HL-60/S4 treated with phorbol 12-myristate 13-acetate at 8.2 ng/mL for 4 days and 3 days (cell line): ENCODE measurements around the gene BLOC1S4.
"Not testable (repeated sequence)": the region's sequence is repeated elsewhere in the genome, so short reads cannot be mapped to it uniquely, and the experiment has no call there.

ENCODE experiments used
- in situ Hi-C: fragments of 300-500 bp; cut with MboI; formaldehyde crosslinking; loops from 2 replicates; pipeline ENCODE4 v1.15.0; 2022; ENCODE audit warnings: low sequenced_read_pairs

The BLOC1S4 gene

GRCh38 chr4:6716018-6716911 is at the start of gene BLOC1S4:
TSS of gene BLOC1S4 (plus strand) at chr4:6716174. CDS start at chr4:6716210, 36 bp downstream.
- in situ Hi-C loops, result no loop called here

- in situ Hi-C loops, result no loop called here
Observed at GRCh38 chr4:6668391-6668790, 47.6 kb upstream of the BLOC1S4 start.

- in situ Hi-C loops, result no loop called here
Observed at GRCh38 chr4:6671648-6672047, 44.3 kb upstream of the BLOC1S4 start.

GRCh38 chr4:6672131-6672530 is 43.8 kb upstream of the BLOC1S4 start:
- in situ Hi-C loops, result no loop called here

GRCh38 chr4:6672541-6673190 is 43.3 kb upstream of the BLOC1S4 start:
- in situ Hi-C loops, result not testable (repeated sequence)

GRCh38 chr4:6673191-6673659 is 42.7 kb upstream of the BLOC1S4 start:
- in situ Hi-C loops, result not testable (repeated sequence)

- in situ Hi-C loops, result no loop called here
Observed at GRCh38 chr4:6673660-6674499, 42.1 kb upstream of the BLOC1S4 start.

- in situ Hi-C loops, result no loop called here
Observed at GRCh38 chr4:6674500-6675149, 41.3 kb upstream of the BLOC1S4 start.

- in situ Hi-C loops, result no loop called here
Observed at GRCh38 chr4:6676722-6677558, 39.0 kb upstream of the BLOC1S4 start.

GRCh38 chr4:6680372-6681034 is 35.5 kb upstream of the BLOC1S4 start:
- in situ Hi-C loops, result no loop called here

GRCh38 chr4:6681191-6681590 is 34.8 kb upstream of the BLOC1S4 start:
- in situ Hi-C loops, result no loop called here

GRCh38 chr4:6682862-6683590 is 32.9 kb upstream of the BLOC1S4 start:
- in situ Hi-C loops, result no loop called here

- in situ Hi-C loops, result no loop called here
Observed at GRCh38 chr4:6684656-6685055, 31.3 kb upstream of the BLOC1S4 start.

GRCh38 chr4:6686104-6686787 is 29.7 kb upstream of the BLOC1S4 start:
- in situ Hi-C loops, result no loop called here

GRCh38 chr4:6687947-6688878 is 27.8 kb upstream of the BLOC1S4 start:
- in situ Hi-C loops, result no loop called here

- in situ Hi-C loops, result no loop called here
Observed at GRCh38 chr4:6688879-6689505, 27.0 kb upstream of the BLOC1S4 start.
